ENCODE data around the gene PTPRS.

The PTPRS gene

GRCh38 chr19:5351731-5352228 lies 11.2 kb upstream of the PTPRS start:
- DNase-seq (ENCODE audit: low read depth, low spot score): no peak
- CTCF ChIA-PET: no interaction called here
- no peak overlapping the region for H3K4me3 ChIP-seq (ENCODE audit: low read depth, low read length)
- POLR2A ChIA-PET: no interaction called here
- no peak for TF ChIP-seq CTCF (IDR thresholded peaks at IDR 0.05; ENCODE audit: insufficient read depth, low read length, missing control alignments)

GRCh38 chr19:5349041-5349440 lies 8.4 kb upstream of the PTPRS start:
- ChIA-PET POLR2A (no interaction called here), CTCF (interaction anchor here (1.1 kb wide), 1 partner anchor 8 kb away, joined by 3 read pairs; the partner anchor contains the start of gene PTPRS)
- no peak for DNase-seq (ENCODE audit: low read depth, low spot score)
- peak; percentile 13 for TF ChIP-seq CTCF (IDR thresholded peaks at IDR 0.05; ENCODE audit: insufficient read depth, low read length, missing control alignments)
- H3K4me3 ChIP-seq (ENCODE audit: low read depth, low read length): no peak overlapping the region

- TF ChIP-seq CTCF (IDR thresholded peaks at IDR 0.05; ENCODE audit: insufficient read depth, low read length, missing control alignments): no peak
- ChIA-PET CTCF (interaction anchor here (1.2 kb wide), 1 partner anchor 14 kb away, joined by 4 read pairs; no protein-coding TSS in a partner anchor), POLR2A (interaction anchor here (1.1 kb wide), 1 partner anchor 37 kb away, joined by 3 read pairs; no protein-coding TSS in a partner anchor)
- no peak for DNase-seq (ENCODE audit: low read depth, low spot score)
- H3K4me3 ChIP-seq (ENCODE audit: low read depth, low read length): no peak overlapping the region
Observed at GRCh38 chr19:5345895-5346386, 5.3 kb upstream of the PTPRS start.

GRCh38 chr19:5343848-5344247 lies 3.2 kb upstream of the PTPRS start:
- DNase-seq (ENCODE audit: low read depth, low spot score): no peak
- TF ChIP-seq CTCF (IDR thresholded peaks at IDR 0.05; ENCODE audit: insufficient read depth, low read length, missing control alignments): no peak
- POLR2A ChIA-PET: no interaction called here
- no peak overlapping the region for H3K4me3 ChIP-seq (ENCODE audit: low read depth, low read length)
- CTCF ChIA-PET: no interaction called here

GRCh38 chr19:5342573-5343201 lies 2.1 kb upstream of the PTPRS start:
- no peak for DNase-seq (ENCODE audit: low read depth, low spot score)
- POLR2A ChIA-PET: no interaction called here

More at GRCh38 chr19:5342573-5343201, 2.1 kb upstream of the PTPRS start:
- CTCF ChIA-PET: no interaction called here
- TF ChIP-seq CTCF (IDR thresholded peaks at IDR 0.05; ENCODE audit: insufficient read depth, low read length, missing control alignments): no peak
- no peak overlapping the region for H3K4me3 ChIP-seq (ENCODE audit: low read depth, low read length)
